Mesendoderm (in vitro differentiated cells): ENCODE data around the gene PERCC1.
A peak's percentile ranks its signal among the peaks of the same experiment; 100 is the strongest.
"Not testable (repeated sequence)": the region's sequence is repeated elsewhere in the genome, so short reads cannot be mapped to it uniquely, and the experiment has no call there.

ENCODE experiments used
- DNase-seq: peaks from one replicate; pipeline ENCODE4 v3.0.0; 2013
- H2AK5ac ChIP-seq: 2 replicates; pipeline ENCODE4 v1.6.1; 2013; ENCODE audit warnings: low read length, inconsistent platforms
- H2BK120ac ChIP-seq: 2 replicates; pipeline ENCODE4 v1.6.1; 2013; ENCODE audit warnings: low read depth, mild to moderate bottlenecking, low read length, moderate library complexity, mixed read lengths
- H2BK15ac ChIP-seq: replicated peaks from 2 replicates; pipeline ENCODE4 v1.6.1; 2013; ENCODE audit warnings: low read depth, mild to moderate bottlenecking, moderate library complexity
- H2BK5ac ChIP-seq: 2 replicates; pipeline ENCODE4 v1.6.1; 2013; ENCODE audit warnings: low read length, inconsistent platforms
- H3K18ac ChIP-seq: 2 replicates; pipeline ENCODE4 v1.6.1; 2013; ENCODE audit warnings: mild to moderate bottlenecking, low read length, mixed read lengths
- H3K23ac ChIP-seq: one replicate; pipeline ENCODE4 v1.6.1; 2013; ENCODE audit warnings: low read length
- H3K27ac ChIP-seq: 2 replicates; pipeline ENCODE4 v1.5.1; 2013; ENCODE audit warnings: low read depth, mild to moderate bottlenecking, inconsistent platforms, low read length, moderate library complexity
- H3K27me3 ChIP-seq: 2 replicates; pipeline ENCODE4 v1.6.1; 2013; ENCODE audit warnings: low read length, control low read depth, mild to moderate bottlenecking, inconsistent platforms; ENCODE audit not compliant: insufficient read depth, poor library complexity
- H3K36me3 ChIP-seq: 2 replicates; pipeline ENCODE4 v1.6.1; 2013; ENCODE audit warnings: low read length, inconsistent platforms; ENCODE audit not compliant: control insufficient read depth, insufficient read depth
- H3K4ac ChIP-seq: one replicate; pipeline ENCODE4 v1.6.1; 2013; ENCODE audit warnings: low read depth, mild to moderate bottlenecking, low read length, moderate library complexity
- H3K4me1 ChIP-seq: 2 replicates; pipeline ENCODE4 v1.6.1; 2013; ENCODE audit warnings: low read depth, low read length, inconsistent platforms; ENCODE audit not compliant: control insufficient read depth
- H3K4me2 ChIP-seq: 2 replicates; pipeline ENCODE4 v1.6.1; 2013; ENCODE audit warnings: low read length
- H3K4me3 ChIP-seq: 2 replicates; pipeline ENCODE4 v1.5.1; 2013; ENCODE audit warnings: mild to moderate bottlenecking, low read length
- H3K56ac ChIP-seq: one replicate; pipeline ENCODE4 v1.6.1; 2013; ENCODE audit warnings: low read length
- H3K79me1 ChIP-seq: 2 replicates; pipeline ENCODE4 v1.6.1; 2013; ENCODE audit warnings: low read length, inconsistent platforms
- H3K79me2 ChIP-seq: 2 replicates; pipeline ENCODE4 v1.6.1; 2013; ENCODE audit warnings: mild to moderate bottlenecking, low read length; ENCODE audit not compliant: control insufficient read depth, insufficient read depth
- H3K9ac ChIP-seq: 2 replicates; pipeline ENCODE4 v1.6.1; 2013; ENCODE audit warnings: low read length, inconsistent platforms
- H4K5ac ChIP-seq: one replicate; pipeline ENCODE4 v1.6.1; 2013; ENCODE audit warnings: low read length
- H4K8ac ChIP-seq: one replicate; pipeline ENCODE4 v1.6.1; 2013; ENCODE audit warnings: low read depth, mild to moderate bottlenecking, control low read depth, low read length, moderate library complexity
- WGBS: extraction: QIAGEN DNeasy Blood & Tissue Kit; methylation state at CpG from one replicate; pipeline ENCODE4 v1.1.7; 2013; ENCODE audit warnings: low lambda C conversion rate, missing lambda C conversion rate; ENCODE audit not compliant: insufficient coverage; ENCODE audit errors: extremely low coverage; 5-methylcytosine and 5-hydroxymethylcytosine counted together

PERCC1 gene

GRCh38 chr16:1475552-1476114 lies 44.8 kb downstream of the PERCC1 start:
- Histone ChIP-seq H3K56ac (peak overlapping the region; percentile 98), H3K27me3 (no peaks in the 10 kb centered on the region), H3K27ac (no peak overlapping the region), H3K79me2 (peaks cover 6% of the 10 kb centered on the region), H2AK5ac (no peak overlapping the region), H3K9ac (peak overlapping the region; percentile 92), H2BK5ac (no peak overlapping the region), H4K5ac (no peak overlapping the region), H3K4ac (peak overlapping the region; percentile 97), H3K79me1 (peaks cover 4% of the 10 kb centered on the region), H2BK120ac (no peak overlapping the region), H4K8ac (peak overlapping the region; percentile 13), H3K4me2 (peak overlapping the region; percentile 39), H3K36me3 (no peaks in the 10 kb centered on the region), H3K4me1 (peaks cover 3% of the 10 kb centered on the region), H3K4me3 (peak overlapping the region; percentile 57), H2BK15ac (no peak overlapping the region), H3K23ac (no peak overlapping the region), H3K18ac (no peak overlapping the region)
- no CpG with 5 or more reads among the region's 15 CpGs for WGBS
- DNase-seq: no peak

- H4K8ac ChIP-seq: no peak overlapping the region
- no peak overlapping the region for H4K5ac ChIP-seq
- H3K23ac ChIP-seq: no peak overlapping the region
- peaks cover 3% of the 10 kb centered on the region for H3K4me1 ChIP-seq
- H3K4me3 ChIP-seq: no peak overlapping the region
- DNase-seq: no peak
- no peak overlapping the region for H3K4me2 ChIP-seq
- H3K79me1 ChIP-seq: peaks cover 4% of the 10 kb centered on the region
- H3K79me2 ChIP-seq: peaks cover 2% of the 10 kb centered on the region
- WGBS: no CpG with 5 or more reads among the region's 10 CpGs
- no peak overlapping the region for H3K18ac ChIP-seq
- no peak overlapping the region for H2AK5ac ChIP-seq
- no peak overlapping the region for H3K27ac ChIP-seq
- no peak overlapping the region for H3K9ac ChIP-seq
- no peaks in the 10 kb centered on the region for H3K27me3 ChIP-seq
- H2BK120ac ChIP-seq: no peak overlapping the region
- no peak overlapping the region for H3K4ac ChIP-seq
- H3K36me3 ChIP-seq: no peaks in the 10 kb centered on the region
- no peak overlapping the region for H3K56ac ChIP-seq
- H2BK15ac ChIP-seq: no peak overlapping the region
- no peak overlapping the region for H2BK5ac ChIP-seq
Measured at GRCh38 chr16:1477033-1477432, 46.2 kb downstream of the PERCC1 start.

- not testable (repeated sequence) for H3K36me3 ChIP-seq, DNase-seq, H3K56ac ChIP-seq, H3K4me3 ChIP-seq, H4K5ac ChIP-seq, H2BK15ac ChIP-seq, H2BK120ac ChIP-seq, H3K18ac ChIP-seq, H3K9ac ChIP-seq, H3K4me1 ChIP-seq, H2AK5ac ChIP-seq, H3K23ac ChIP-seq, H3K27me3 ChIP-seq, H3K27ac ChIP-seq, H3K4me2 ChIP-seq, H4K8ac ChIP-seq, H3K4ac ChIP-seq, H2BK5ac ChIP-seq, H3K79me2 ChIP-seq, H3K79me1 ChIP-seq
- no CpG with 5 or more reads among the region's 9 CpGs for WGBS
Measured at GRCh38 chr16:1478937-1479336, 48.1 kb downstream of the PERCC1 start.

GRCh38 chr16:1481906-1482835 lies 51.3 kb downstream of the PERCC1 start:
- Histone ChIP-seq H3K9ac (no peak overlapping the region), H3K23ac (no peak overlapping the region), H3K18ac (no peak overlapping the region), H3K27ac (no peak overlapping the region), H3K56ac (no peak overlapping the region), H2BK120ac (no peak overlapping the region), H4K5ac (no peak overlapping the region), H2BK5ac (no peak overlapping the region), H3K4me2 (no peak overlapping the region), H3K36me3 (no peaks in the 10 kb centered on the region), H2BK15ac (no peak overlapping the region), H3K4ac (no peak overlapping the region), H3K4me1 (no peaks in the 10 kb centered on the region), H4K8ac (no peak overlapping the region), H3K27me3 (no peaks in the 10 kb centered on the region), H3K79me1 (no peaks in the 10 kb centered on the region), H3K79me2 (no peaks in the 10 kb centered on the region), H3K4me3 (no peak overlapping the region), H2AK5ac (no peak overlapping the region)
- no CpG with 5 or more reads among the region's 28 CpGs for WGBS
- no peak for DNase-seq
